HG02759 (cell line): ENCODE results near the gene EBF3.

ENCODE experiments used
- ATAC-seq: cut with Tn5 transposase; IDR thresholded peaks from one replicate; pipeline ENCODE4 v1.9.1; 2021; ENCODE audit warnings: mild to moderate bottlenecking, moderate library complexity; ENCODE audit not compliant: unreplicated experiment

Gene EBF3

DNA sequence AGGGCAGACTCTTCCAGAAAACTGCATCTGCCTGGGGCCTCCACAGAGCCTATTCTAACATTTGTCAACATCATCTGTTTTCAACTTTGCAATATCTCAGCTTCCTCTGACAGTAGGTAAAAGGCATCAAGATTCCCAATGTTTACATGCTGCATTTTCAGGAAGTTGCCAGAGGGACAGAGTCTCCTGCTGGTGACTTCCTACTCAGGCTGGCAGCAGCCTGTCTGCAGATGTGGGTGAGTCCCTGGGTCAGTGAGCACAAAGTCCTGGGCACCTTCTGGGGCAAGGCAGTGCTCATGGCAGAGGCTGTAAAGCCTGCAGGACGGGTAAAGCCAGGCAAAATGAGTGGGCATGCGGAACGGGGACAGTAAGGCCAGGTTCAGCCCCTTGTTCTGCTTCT is 69.4 kb downstream of the EBF3 start:
- ATAC-seq = no peak

DNA sequence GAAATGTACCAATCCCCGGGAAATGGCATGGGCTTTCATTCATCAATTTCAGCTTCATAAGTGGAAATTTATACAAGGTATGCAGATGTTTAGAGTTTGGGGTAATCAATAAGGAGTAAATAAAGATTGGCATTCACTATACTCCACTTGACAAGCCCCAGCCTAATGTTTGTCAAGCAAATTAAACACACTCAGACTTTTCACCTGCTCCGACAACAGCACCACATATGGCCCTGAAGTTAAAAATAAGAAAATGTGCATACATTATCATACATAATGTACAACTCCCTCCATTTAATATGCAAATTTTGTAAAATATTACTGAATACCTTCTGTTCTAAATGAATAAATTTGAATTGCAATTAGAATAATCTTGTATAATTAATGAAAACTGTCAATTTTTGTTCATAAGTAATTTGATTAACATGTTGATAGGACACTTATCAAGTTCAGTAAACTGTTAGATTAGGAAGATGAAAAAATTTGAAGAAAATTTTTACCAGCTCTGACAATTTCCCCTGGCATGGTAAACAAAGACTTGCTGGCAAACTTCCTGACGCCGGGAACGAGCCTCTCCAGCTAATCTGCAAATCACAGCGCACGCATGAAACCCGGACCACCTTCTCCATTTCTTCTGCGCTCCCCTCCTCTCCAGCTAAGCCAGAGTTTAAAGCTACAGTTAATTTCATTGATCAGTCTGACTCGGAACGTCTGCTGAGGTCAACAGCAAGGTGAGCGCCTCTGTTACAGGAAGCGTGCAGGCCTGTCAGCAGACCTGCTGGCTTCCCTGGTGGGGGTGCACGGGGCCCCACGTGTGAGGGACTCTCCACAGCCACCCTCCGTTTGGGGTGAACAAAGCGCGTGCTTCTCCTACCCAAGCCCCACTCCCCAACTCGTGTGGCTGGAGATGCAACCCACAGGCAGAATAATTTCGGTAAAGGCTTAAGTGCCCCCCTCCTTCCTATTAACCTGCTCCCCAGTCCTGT is 70.7 kb downstream of the EBF3 start:
- ATAC-seq = no peak

DNA sequence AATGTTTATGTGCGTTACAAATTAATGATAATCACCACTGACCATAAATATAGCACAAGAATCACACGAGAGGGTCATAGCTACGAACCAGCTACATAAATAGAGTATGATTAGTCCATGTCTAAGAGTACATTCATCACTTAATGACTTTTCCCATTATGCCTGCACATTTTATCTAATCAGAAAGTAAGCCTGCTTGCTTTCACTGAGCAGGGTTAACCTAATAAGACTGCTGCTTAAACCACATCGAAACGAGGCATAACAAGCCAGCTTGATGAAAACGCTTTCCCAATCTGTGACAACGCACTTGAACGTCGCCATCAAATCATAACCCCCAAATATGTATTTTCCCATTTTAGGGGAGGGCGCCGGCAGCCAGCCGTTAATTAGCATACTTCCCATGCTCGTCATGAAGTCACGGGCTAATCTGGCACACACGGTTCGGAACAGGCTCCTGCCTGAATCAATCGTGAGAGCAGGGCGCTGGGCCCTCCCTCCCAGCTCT is 71.5 kb downstream of the EBF3 start:
- ATAC-seq = no peak

DNA sequence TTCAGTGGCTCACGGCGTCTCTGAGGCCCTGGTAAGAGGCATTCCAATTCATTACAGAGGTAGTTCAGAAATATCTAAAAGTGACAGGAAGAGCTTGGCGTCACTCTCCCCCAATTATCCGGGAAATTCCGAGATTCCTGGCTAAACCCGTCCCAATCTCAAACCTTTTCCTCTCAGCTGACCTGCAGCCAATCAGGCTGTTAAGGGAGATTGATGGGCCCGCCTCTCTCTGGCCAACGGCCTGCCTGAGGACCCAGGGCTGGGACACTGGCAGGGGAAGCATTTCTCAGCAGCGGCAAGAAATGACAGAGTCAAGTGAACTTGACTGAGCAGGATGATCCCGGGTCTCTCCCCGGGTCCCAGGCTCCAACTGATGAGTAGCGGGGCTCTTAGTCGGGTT is 72.3 kb downstream of the EBF3 start:
- ATAC-seq = no peak

DNA sequence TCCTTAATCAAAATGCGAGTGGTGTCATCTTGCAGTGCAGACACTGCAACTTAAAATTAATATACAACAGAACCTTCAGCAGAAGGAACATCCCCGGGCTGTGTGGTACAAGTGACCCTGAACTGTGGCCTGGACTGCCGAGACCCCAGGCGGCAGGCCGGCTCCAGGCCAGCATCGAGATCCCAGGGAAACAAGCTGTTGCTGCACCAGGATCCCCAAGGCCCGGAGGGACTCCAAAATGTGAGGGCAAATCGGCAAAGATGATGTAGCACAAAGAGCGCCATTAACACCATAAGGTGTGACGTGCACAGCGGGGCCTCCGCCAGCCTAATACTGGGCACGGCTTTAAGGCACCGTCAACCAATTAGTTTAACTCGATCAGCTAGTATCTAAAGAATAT is 73.9 kb downstream of the EBF3 start:
- ATAC-seq = no peak

DNA sequence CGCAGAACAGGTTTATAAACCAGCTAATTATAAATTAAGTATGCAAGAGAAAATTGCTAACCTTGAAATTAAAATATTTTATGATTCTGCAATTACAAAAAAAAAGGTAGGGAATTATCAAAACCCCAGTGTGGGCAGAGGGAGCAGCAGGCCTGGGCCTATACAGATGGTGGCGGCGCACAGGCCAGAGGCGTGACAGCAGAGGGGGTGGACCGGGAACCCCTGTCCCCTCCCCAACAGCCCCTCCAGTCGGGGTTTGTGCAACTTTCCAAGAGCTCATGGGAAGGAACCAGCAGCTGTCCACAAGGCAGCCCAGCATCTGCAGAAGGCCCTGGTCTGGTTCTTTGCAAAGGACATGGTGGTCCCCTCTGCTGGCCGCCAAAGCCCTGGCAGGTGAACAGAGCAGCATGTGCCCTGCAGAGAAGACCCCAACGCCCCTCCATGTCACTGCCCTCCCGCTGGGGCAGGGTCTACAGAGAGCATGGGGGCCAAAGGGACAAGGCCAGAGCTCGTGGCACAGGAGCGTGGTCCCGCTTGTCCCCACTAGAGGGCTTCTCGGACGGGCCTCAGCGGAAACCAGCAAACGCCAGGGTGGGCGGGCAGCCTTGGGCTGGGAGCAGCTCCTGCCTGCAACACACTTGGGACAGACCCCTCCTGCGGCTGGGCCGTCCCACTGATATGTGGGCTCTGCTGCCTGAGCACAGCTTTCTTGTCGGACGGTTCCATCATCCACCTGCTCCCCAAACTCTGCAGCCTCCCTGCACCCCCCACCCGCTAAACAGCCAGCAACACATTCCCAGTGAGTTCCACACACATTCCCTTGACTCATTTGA is 75.1 kb downstream of the EBF3 start:
- ATAC-seq = peak; percentile 78

DNA sequence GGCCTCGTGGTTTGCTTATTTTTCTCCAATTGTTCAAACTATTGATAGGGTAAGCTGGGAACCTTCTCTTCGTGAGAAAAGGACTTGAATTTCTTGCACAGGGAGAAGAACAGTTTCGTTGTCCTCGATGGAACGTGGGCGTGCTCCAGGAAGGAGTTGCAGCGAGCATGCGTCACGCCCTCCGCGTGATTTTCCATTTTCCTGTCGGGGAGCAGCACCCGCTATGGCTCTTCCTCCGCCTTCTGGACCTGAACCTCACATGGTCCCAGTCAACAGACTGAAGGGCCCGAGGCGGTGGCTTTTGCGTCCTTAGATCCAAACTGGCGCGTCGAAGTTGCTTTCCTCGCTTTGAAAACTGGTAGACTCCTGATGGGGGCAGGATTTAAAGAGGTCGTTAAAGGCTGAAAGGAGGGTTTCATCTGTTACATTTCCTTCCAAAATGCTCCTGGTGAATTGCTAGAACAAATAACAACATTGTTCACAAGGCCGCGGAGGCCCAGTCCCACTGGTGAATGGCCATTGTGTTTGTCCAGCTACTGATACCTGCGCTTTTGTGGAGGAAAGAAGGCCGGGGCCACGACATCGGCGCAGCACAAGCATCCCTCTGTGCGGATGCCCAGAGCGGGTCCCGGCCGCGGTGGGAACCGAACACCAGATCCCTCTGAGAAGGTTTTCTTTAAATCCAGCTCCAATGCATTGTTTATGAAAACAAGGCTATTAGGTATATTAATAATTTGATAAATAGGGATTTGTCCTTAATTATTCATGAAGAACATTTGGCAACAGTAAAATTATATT is 75.9 kb downstream of the EBF3 start:
- no peak for ATAC-seq

DNA sequence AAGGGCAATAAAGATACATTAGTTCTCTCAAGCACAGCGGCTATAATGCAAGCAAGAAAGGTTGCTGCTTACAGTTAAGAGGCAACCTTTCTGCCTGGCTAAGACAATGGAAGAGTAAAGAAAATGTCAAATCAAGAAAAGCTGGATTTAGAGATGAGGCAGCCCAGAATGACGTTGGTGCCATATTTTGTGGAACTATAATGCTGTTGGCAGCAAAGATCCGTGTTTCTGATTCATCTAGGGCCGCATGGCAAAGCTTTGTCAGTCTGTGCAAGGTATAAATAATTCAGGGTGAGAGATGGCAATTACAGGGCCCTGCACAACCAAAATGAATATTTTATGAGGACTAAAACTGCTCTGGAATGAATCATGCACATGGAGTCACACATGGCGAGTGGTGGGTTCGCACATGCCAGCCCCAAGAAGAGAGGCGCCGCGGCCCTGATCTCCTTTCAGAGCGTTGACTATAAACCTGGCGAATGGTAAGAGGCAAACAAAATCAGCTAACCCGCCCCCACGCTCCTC is 76.6 kb downstream of the EBF3 start:
- no peak for ATAC-seq

DNA sequence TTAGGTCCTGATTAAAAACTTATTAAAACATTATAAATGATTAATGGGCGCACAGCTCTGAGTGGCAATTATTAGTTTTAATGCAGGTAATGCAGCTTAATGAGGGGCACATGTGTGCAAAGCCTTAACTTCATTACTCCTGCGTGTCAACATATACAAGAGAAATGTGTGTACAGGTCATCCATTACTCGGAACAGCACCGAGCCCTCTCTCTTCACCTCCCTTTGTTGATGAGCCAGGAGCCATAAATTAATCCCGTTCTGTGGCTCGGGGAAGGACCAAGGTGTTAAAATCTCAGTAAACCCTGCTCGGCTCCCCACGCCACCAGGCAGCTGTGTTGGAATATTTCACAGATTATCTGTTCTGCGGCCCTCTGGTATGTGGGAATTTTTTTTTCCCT is 77.8 kb downstream of the EBF3 start:
- ATAC-seq = no peak

DNA sequence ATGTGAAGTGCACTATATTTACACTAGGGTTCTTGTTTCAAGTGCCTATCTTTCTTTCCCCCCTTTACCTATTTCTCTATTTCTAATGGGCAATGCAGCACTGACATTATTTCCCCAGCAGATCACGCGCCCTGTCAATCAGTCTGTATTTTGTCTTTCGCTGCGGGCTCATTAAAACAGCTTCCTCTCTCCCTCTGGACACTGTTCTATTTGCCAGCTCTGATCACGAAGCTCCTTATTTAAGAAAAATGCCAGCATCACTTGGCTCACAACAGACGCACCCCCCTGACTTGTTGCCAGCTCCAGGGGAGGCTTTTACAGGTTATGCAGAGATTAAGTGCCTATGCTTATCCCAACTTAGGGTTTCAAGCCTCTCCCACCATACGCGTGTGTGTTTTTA is 78.5 kb downstream of the EBF3 start:
- ATAC-seq = no peak

DNA sequence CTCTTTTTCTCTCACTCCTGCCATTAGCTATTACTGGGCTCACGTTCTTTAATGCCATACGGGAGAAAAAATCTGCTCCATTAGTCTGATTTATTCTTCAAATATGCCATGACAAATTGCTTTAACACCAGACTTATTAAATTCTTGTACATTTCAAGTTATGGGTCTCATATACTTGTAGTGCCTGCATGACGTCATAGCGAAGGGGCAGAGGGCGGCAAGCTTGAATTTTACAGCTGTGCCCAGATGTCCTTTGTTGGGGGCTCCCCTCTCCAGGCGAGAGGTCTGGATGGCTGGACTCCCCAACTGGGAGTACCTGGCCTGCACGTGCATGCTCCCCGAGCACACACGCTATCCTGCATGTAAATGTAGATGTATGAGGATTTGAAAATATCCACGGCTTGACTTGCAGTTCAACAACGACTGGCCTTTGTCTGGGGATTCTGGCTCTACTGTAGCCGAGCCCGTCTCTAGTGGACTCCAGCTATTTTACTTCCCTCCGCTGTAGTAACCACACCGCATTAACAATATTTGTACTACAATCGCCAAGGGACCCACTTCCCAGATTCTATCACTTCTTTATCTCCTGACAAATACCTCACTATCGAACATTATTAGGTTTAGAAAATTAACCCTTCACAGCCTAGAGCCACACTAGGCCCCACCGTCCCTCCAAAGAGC is 79.5 kb downstream of the EBF3 start:
- ATAC-seq = no peak

DNA sequence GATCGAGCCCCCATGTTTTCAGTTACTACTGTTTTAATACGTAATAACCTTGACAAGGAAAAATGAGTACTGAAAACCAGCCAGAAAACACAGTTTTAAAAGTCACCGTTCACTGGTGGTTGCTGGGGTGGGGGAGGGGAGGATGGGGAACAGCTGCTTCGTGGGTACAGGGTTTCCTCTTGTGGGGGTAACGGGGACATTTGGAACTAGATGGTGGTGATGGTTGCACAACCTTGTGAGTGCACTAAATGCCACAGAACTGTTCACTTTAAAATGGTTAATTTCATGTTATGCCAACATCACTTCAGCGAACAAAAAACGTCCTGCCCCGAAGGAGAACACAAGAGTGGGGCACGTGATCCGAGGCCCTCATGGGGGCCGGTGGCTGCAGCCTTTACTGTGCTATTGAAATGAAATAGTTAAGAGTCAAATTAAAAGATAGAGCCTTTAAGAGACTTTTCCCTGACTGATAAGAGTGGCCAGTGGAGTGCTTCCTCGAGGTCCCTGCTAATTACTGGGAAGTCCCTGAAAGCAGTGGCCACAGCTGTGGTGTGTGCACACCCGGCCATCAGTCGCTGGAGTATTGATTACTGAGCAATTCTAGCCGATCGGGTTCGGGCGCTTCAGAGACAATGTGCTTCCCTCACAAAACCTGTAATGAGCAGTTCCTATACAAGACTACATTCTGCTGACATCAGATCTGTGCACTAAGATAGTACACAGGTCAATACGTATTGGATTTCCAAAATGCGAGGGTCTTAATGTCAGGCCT is 80.3 kb downstream of the EBF3 start:
- ATAC-seq = no peak

DNA sequence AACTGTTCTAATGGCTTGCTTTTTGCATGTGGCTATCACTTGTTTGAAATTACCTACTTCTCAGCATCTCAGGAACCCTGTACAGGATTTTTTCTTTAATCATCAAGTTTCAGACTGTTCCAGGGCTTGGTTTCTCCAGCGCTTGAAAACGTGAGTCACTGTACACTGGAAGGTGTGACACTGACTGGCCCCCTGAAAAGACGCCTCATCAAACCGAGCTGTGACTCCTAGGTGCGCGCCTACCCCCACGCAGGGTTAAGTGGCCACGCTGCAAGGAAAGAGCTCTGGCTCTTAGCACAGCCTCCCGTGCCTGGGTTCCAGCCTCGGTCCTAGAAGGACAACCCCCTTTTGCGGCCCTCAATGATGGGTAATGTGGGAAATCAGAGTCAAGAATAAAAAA is 81.0 kb downstream of the EBF3 start:
- no peak for ATAC-seq

DNA sequence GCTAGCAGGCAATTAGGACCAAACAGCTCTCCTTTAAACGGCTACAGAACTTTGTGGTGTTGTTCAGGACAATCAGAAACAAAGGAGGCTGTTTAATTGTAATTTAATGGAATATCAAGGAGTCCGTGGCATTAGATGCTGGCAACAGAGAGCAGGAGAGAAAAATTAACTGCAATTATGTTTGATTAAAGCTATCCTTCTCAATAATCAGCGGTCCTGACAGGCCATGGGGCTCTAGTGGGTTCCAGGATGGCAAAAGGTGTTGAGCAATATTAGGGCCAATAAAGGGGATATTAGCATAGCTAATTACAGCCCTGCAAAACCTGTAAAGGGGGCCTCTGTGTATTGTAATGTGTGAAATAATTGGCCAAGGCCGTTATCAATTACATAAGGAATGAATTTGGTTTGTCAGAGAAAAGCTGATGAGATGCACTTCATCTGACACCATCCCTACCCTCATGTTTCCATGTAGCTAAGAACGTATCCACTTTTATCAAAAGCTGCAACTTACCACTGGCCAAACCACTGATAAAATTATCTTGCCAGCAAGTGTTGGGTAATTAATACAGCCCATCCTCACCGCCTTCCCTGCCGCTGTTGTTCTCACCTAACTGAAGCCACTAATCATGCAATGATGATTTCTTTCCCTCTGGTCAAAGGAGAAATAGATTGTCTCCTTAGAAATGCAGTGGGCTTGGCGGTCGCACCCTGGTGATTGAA is 81.6 kb downstream of the EBF3 start:
- ATAC-seq = no peak

DNA sequence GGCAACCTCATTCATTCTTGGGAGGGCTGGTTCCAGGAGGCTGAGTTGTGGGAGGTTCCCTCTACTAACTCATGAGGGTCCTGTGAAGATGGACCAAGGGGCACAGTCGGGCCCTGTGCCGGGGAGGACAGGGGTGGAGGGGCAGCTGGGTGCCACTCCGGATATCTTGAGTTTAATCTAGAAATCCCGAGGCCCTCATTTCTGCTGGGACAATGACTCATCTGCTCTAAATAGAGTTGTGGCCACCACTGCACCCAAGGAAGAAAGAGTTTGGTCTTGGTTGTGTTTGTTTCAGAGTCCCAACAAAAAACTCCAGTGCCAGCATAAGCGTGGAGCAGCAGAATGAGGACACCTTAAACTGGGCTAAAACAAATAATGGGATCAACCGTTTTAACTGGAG is 82.4 kb downstream of the EBF3 start:
- ATAC-seq = no peak

DNA sequence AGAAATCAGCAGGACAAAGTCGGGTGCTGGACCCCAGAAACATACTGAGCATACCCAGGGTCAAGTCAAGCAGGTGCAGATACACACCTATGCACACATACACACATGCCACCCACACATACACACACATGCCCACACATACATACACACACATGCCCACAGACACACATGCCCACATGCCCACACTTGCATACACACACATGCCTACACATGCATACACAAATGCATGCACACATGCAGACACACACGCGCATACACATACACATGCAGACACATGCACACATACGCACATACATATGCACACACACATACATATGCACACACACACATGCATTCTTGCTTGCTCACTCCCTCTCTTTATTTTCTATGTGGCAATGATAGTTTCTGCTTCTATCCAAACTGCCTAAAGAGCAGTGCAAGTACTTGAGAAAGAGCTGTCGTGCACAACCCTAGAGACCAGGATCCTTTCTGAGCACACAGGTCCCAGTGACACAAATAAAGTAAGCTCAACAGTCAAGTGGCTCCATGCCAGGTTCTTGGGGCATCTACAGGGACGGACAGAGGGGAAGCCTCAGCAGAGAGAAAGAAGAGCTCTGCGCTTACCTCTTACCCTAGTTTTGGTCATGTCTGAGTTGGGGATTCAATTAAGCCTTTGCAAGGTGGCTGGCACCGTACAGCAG is 83.7 kb downstream of the EBF3 start:
- no peak for ATAC-seq

DNA sequence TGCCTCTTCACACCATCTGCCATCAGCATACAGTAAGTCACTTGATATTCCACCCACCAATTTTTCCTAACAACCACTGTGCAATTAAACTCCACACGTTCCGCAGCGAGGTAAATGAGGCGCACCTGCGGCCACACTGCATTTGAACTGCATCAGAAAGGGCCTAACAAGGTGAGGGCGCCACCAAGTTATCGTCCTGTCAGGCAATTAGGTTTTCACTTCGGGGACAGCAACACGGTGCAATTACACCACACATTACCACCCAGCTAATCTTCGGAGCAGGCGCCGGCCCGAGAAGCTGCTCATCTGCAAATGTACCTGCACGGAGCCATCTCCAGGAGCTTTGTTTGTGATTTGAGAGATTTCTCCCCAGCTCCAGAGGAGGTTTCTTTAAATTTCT is 84.4 kb downstream of the EBF3 start:
- ATAC-seq = no peak

DNA sequence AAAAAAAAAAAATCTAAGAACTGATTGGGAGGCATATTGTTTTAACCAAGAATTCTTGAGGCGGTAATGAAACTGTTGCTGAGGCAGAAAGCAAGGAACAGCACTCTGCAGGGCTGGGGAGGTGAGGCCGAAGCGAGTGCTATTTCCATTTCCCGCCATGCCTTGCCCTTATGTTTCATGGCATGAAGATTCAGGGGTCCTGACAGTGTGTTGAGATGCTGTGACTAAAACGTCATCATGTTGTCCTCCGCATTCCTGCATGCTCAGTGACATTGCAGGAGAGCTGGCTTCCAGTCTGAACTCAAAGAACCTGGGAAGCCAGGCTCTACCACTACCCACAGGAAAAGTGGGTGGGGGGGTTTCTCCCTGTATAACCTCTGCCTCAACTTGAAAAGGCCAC is 85.2 kb downstream of the EBF3 start:
- no peak for ATAC-seq
